HCT116 (cell line): ENCODE data around the gene ZNF627. TPM values are rescaled to one million over a fixed set of nuclear protein-coding genes. Genes with fewer than 3 reads are reported as not detected.

Experiments
- ATAC-seq: fragments of 200-7000 bp; cut with Tn5 transposase; 2 replicates; pipeline ENCODE4 v1.9.1; 2020; ENCODE audit warnings: mild to moderate bottlenecking, moderate library complexity
- BruUV-seq: library from RNA; stranded (reverse); fragments of 400-500 nt; replicated peaks from 2 replicates; lab custom pipeline; 2021; lab: Mats Ljungman, UMichigan
- CTCF ChIA-PET: fragments of 300-600 bp; sonication (Branson Sonifier 250); formaldehyde crosslinking; loops from one replicate; lab custom pipeline; 2021; ENCODE audit warnings: antibody characterized with exemption; lab: Charles Lee
- POLR2A ChIA-PET: fragments of 300-600, 350-600 bp; sonication (Branson Sonifier 250); formaldehyde crosslinking; loops from one replicate; lab custom pipeline; 2021; ENCODE audit warnings: antibody characterized with exemption; lab: Charles Lee
- RAD21 ChIA-PET, 2 experiments: fragments of 300-600 bp; sonication (Branson Sonifier 250); formaldehyde crosslinking; loops; one replicate each; lab custom pipeline; 2023; ENCODE audit warnings: low total read pairs in 2 of 2; ENCODE audit not compliant: uncharacterized antibody in 2 of 2, unreplicated experiment in 2 of 2, low non-redundant PET in 1 of 2; lab: Charles Lee
- DNase-seq: peaks from one replicate; pipeline ENCODE4 v3.0.0-alpha.2; 2010; ENCODE audit warnings: low read depth, low spot score
- H2AFZ ChIP-seq: fragments of 200-600 bp; shearing (Covaris generic), sonication (generic); 2 replicates; pipeline ENCODE4 v1.6.1; 2017; ENCODE audit warnings: low read depth, mixed run types, mixed read lengths, antibody characterized with exemption, low read length; ENCODE audit not compliant: poor library complexity, severe bottlenecking
- H3K27ac ChIP-seq: 2 replicates; pipeline ENCODE4 v1.5.1; 2012; ENCODE audit warnings: low read depth, low read length
- H3K27me3 ChIP-seq: fragments of 200-600 bp; sonication (generic); 2 replicates; pipeline ENCODE4 v1.6.1; 2016; ENCODE audit warnings: mixed run types, low read length, mixed read lengths; ENCODE audit not compliant: insufficient read depth
- H3K36me3 ChIP-seq, 2 experiments: fragments of 200-500 bp in 1 of 2; fragments of 200-600 bp in 1 of 2; sonication (Bioruptor generic) in 1 of 2; sonication (generic) in 1 of 2; 2 replicates each; pipeline versions ENCODE4 v1.5.1 to v1.6.1; 2014 to 2016; ENCODE audit warnings: low read length in 2 of 2, inconsistent platforms in 1 of 2, mixed read lengths in 1 of 2, mixed run types in 1 of 2; ENCODE audit not compliant: insufficient read depth in 2 of 2, control insufficient read depth in 1 of 2
- H3K4me1 ChIP-seq, 2 experiments: fragments of 200-600 bp in 1 of 2; sonication (generic) in 1 of 2; 2 replicates each; pipeline versions ENCODE4 v1.5.1 to v1.6.1; 2012 to 2017; ENCODE audit warnings: low read length in 2 of 2, inconsistent platforms in 1 of 2, mild to moderate bottlenecking in 1 of 2, mixed read lengths in 1 of 2, mixed run types in 1 of 2, moderate library complexity in 1 of 2; ENCODE audit not compliant: insufficient read depth in 2 of 2, control insufficient read depth in 1 of 2
- H3K4me2 ChIP-seq: fragments of 200-600 bp; sonication (generic); 2 replicates; pipeline ENCODE4 v1.6.1; 2017; ENCODE audit warnings: mixed run types, low read length, mixed read lengths
- H3K4me3 ChIP-seq, 2 experiments: fragments of 200-600 bp in 1 of 2; sonication (generic) in 1 of 2; replicated peaks in 1 of 2; 2 replicates each; pipeline ENCODE4 v1.5.1; 2011 to 2016; ENCODE audit warnings: low read length in 2 of 2, control low read depth in 1 of 2, low read depth in 1 of 2, mild to moderate bottlenecking in 1 of 2, mixed read lengths in 1 of 2, mixed run types in 1 of 2
- H3K79me2 ChIP-seq: fragments of 200-600 bp; sonication (generic); 2 replicates; pipeline ENCODE4 v1.6.1; 2017; ENCODE audit warnings: mild to moderate bottlenecking, mixed run types, low read length, moderate library complexity, mixed read lengths; ENCODE audit not compliant: insufficient read depth
- H3K9ac ChIP-seq: fragments of 200-600 bp; sonication (generic); 2 replicates; pipeline ENCODE4 v1.6.1; 2016; ENCODE audit warnings: low read length, mixed read lengths
- H3K9me2 ChIP-seq: fragments of 200-600 bp; sonication (generic), shearing (Covaris generic); 2 replicates; pipeline ENCODE4 v1.6.1; 2017; ENCODE audit warnings: mixed run types, mild to moderate bottlenecking, moderate library complexity; ENCODE audit not compliant: insufficient read depth
- H3K9me3 ChIP-seq, 2 experiments: fragments of 200-500 bp in 1 of 2; fragments of 200-600 bp in 1 of 2; sonication (Bioruptor generic) in 1 of 2; sonication (generic) in 1 of 2; 2 replicates each; pipeline ENCODE4 v1.6.1; 2014 to 2017; ENCODE audit warnings: low read length in 2 of 2, mixed read lengths in 2 of 2, inconsistent platforms in 1 of 2, low read depth in 1 of 2, mild to moderate bottlenecking in 1 of 2, mixed run types in 1 of 2, moderate library complexity in 1 of 2; ENCODE audit not compliant: control insufficient read depth in 1 of 2, insufficient read depth in 1 of 2
- H4K20me1 ChIP-seq: fragments of 200-600 bp; sonication (generic), shearing (Covaris generic); 2 replicates; pipeline ENCODE4 v1.6.1; 2017; ENCODE audit warnings: mixed run types, mild to moderate bottlenecking, moderate library complexity; ENCODE audit not compliant: insufficient read depth
- CBX3 ChIP-seq: IDR thresholded peaks from 2 replicates; pipeline ENCODE4 v1.6.1; 2012; ENCODE audit warnings: low read depth
- CTCF ChIP-seq, 3 experiments: fragments of 200-600 bp in 1 of 3; sonication (generic) in 1 of 3; IDR thresholded peaks in 2 of 3; conservative IDR thresholded peaks in 1 of 3; 2 replicates each; pipeline ENCODE4 v1.5.1; 2012 to 2017; ENCODE audit warnings: low read depth in 2 of 3, low read length in 2 of 3, antibody characterized with exemption in 1 of 3, borderline replicate concordance in 1 of 3, control low read depth in 1 of 3, mild to moderate bottlenecking in 1 of 3, mixed read lengths in 1 of 3, mixed run types in 1 of 3, moderate library complexity in 1 of 3; ENCODE audit not compliant: insufficient read depth in 1 of 3
- EZH2phosphoT487 ChIP-seq: fragments of 200-600 bp; IDR thresholded peaks from 2 replicates; pipeline ENCODE4 v1.6.1; 2018; ENCODE audit warnings: antibody characterized with exemption, borderline replicate concordance
- MAX ChIP-seq: IDR thresholded peaks from 2 replicates; pipeline ENCODE4 v1.6.1; 2012
- RAD21 ChIP-seq: IDR thresholded peaks from 2 replicates; pipeline ENCODE4 v1.6.1; 2012; ENCODE audit warnings: low read depth, mild to moderate bottlenecking
- SRF ChIP-seq: IDR thresholded peaks from 2 replicates; pipeline ENCODE4 v1.6.1; 2012; ENCODE audit warnings: low read depth
- TCF7L2 ChIP-seq: IDR thresholded peaks from 2 replicates; pipeline ENCODE4 v1.7.0; 2011; ENCODE audit warnings: borderline replicate concordance, inconsistent platforms; ENCODE audit not compliant: insufficient read depth, insufficient read length; ENCODE audit errors: extremely low read depth
- ZFX ChIP-seq: fragments of 450-650 bp; IDR thresholded peaks from 2 replicates; pipeline ENCODE4 v1.6.1; 2017
- intact Hi-C: fragments of 100-400 bp; cut with micrococcal nuclease; formaldehyde crosslinking; loops from 2 replicates; pipeline ENCODE4 v1.10.0; 2022
- total RNA-seq: library from RNA; stranded (reverse); gene quantifications from one replicate; pipeline ENCODE4 v1.2.1, GENCODE V29; 2021; ENCODE audit not compliant: unreplicated experiment

The ZNF627 gene
- total RNA-seq, 1 experiment from 2014 or later = 14.8 TPM

- RAD21 ChIA-PET = no interaction called here
- Histone ChIP-seq H3K79me2 (peaks cover 23% of the 10 kb centered on the region), H3K4me3 (no peak overlapping the region), H2AFZ (no peak overlapping the region), H3K27me3 (no peaks in the 10 kb centered on the region), H4K20me1 (no peaks in the 10 kb centered on the region), H3K9me3 (no peaks in the 10 kb centered on the region), H3K4me2 (no peak overlapping the region), H3K36me3 (peaks cover 11 to 17% of the 10 kb centered on the region in 2 experiments; a peak in 3 of 4 replicates), H3K27ac (no peak overlapping the region), H3K9ac (no peak overlapping the region), H3K9me2 (no peaks in the 10 kb centered on the region), H3K4me1 (no peaks in the 10 kb centered on the region)
- BruUV-seq = no TSS peak
- POLR2A ChIA-PET = no interaction called here
- no peak for TF ChIP-seq TCF7L2
- peak; percentile 39 to 63 (median 61); a peak in 5 of 6 replicates for TF ChIP-seq CTCF (IDR thresholded peaks at IDR 0.05 in 2 of 3, conservative IDR thresholded peaks at IDR 0.05 in 1 of 3; ENCODE audit: borderline replicate concordance in 1 of 3, insufficient read depth in 1 of 3, low read depth in 2 of 3, low read length in 2 of 3)
- peak; percentile 61 for TF ChIP-seq RAD21
- no peak for TF ChIP-seq CBX3
- TF ChIP-seq EZH2phosphoT487 = no peak
- no peak for TF ChIP-seq ZFX
- TF ChIP-seq MAX = no peak
- TF ChIP-seq SRF = no peak
- intact Hi-C loops = no loop called here
- CTCF ChIA-PET = interaction anchor here (1.3 kb wide), 1 partner anchor 9 kb away, joined by 4 read pairs; no protein-coding TSS in a partner anchor
- no peak for DNase-seq
- peak; percentile 83 for ATAC-seq
Observed at GRCh38 chr19:11551603-11552235, 45.6 kb upstream of the ZNF627 start.
